Measurements from ENCODE around the gene MRPL24. TPM values are rescaled to one million over a fixed set of nuclear protein-coding genes. Genes with fewer than 3 reads are reported as not detected.

MRPL24 gene
- total and polyA plus RNA-seq, 9 of the 15 experiments (the other 6 are each of a cell fraction or from before 2014, with no cell fraction given), result 74.3 to 267 (median 113) TPM

GRCh38 chr1:156740741-156741480 lies at the start of gene MRPL24 (continued):
- no peak for TF ChIP-seq CHD7 (IDR thresholded peaks at IDR 0.05; ENCODE audit: low read depth, low read length)
- no peak for TF ChIP-seq ZNF695 (CRISPR knock-in tag; IDR thresholded peaks at IDR 0.05)
- TF ChIP-seq SMAD1 (IDR thresholded peaks at IDR 0.05; ENCODE audit: low read depth, low read length, partially characterized antibody), result no peak
- no peak for TF ChIP-seq RFX7 (CRISPR knock-in tag; IDR thresholded peaks at IDR 0.05)
- TF ChIP-seq ZBTB17 (CRISPR knock-in tag; IDR thresholded peaks at IDR 0.05), result peak; percentile 97
- TF ChIP-seq BACH1 (tag; IDR thresholded peaks at IDR 0.05), result peak; percentile 42; the same call in 1 of the 2 replicates
- 0 out of 2 replicates have a peak, but pooled peaks have one; percentile 58 for TF ChIP-seq ZC3H8 (IDR thresholded peaks at IDR 0.05)
- peak; percentile 37; the same call in 1 of the 2 replicates for TF ChIP-seq SIN3B (IDR thresholded peaks at IDR 0.05; ENCODE audit: low read depth)
- no peak for TF ChIP-seq RERE (CRISPR knock-in tag; IDR thresholded peaks at IDR 0.05; ENCODE audit: borderline replicate concordance)
- TF ChIP-seq DIDO1 (tag; IDR thresholded peaks at IDR 0.05; ENCODE audit: low read depth), result peak; percentile 71; the same call in 1 of the 2 replicates
